PC-3 (cell line): Measurements from ENCODE around the gene KCNH1. TPM values are rescaled to one million over a fixed set of nuclear protein-coding genes. Genes with fewer than 3 reads are reported as not detected.

Source experiments
- ATAC-seq: fragments of 200-7000 bp; cut with Tn5 transposase; 2 replicates; pipeline ENCODE4 v1.9.1; 2020; ENCODE audit warnings: mild to moderate bottlenecking, moderate library complexity
- BruUV-seq: library from RNA; stranded (reverse); fragments of 400-500 nt; replicated peaks from 2 replicates; lab custom pipeline; 2021; lab: Mats Ljungman, UMichigan
- CTCF ChIA-PET: fragments of 300-600 bp; sonication (Branson Sonifier 250); formaldehyde crosslinking; loops from one replicate; lab custom pipeline; 2022; ENCODE audit warnings: antibody characterized with exemption; lab: Charles Lee
- POLR2A ChIA-PET: fragments of 300-600 bp; sonication (Branson Sonifier 250); formaldehyde crosslinking; loops from one replicate; lab custom pipeline; 2022; ENCODE audit warnings: antibody characterized with exemption; ENCODE audit not compliant: unreplicated experiment; lab: Charles Lee
- DNase-seq: peaks from one replicate; pipeline ENCODE4 v3.0.0-alpha.2; 2015
- H2AFZ ChIP-seq: fragments of 300-600 bp; sonication (generic); 2 replicates; pipeline ENCODE4 v1.6.0; 2016; ENCODE audit warnings: antibody characterized with exemption, low read length
- H3F3A ChIP-seq: fragments of 300-600 bp; sonication (generic); one replicate; pipeline ENCODE4 v1.6.0; 2017; ENCODE audit warnings: antibody characterized with exemption, low read length, control low read depth, mild to moderate bottlenecking; ENCODE audit not compliant: unreplicated experiment
- H3K27ac ChIP-seq: fragments of 300-600 bp; sonication (generic); 2 replicates; pipeline ENCODE4 v1.5.1; 2016; ENCODE audit warnings: mild to moderate bottlenecking, low read length
- H3K27me3 ChIP-seq: fragments of 300-600 bp; sonication (generic); 2 replicates; pipeline ENCODE4 v1.6.1; 2016; ENCODE audit warnings: low read length, mixed read lengths
- H3K36me3 ChIP-seq: fragments of 300-600 bp; sonication (generic); 2 replicates; pipeline ENCODE4 v1.6.1; 2016; ENCODE audit warnings: low read depth, mixed run types, low read length, mixed read lengths
- H3K4me1 ChIP-seq: fragments of 300-600 bp; sonication (generic); 2 replicates; pipeline ENCODE4 v1.5.1; 2016; ENCODE audit warnings: low read length; ENCODE audit not compliant: insufficient read depth
- H3K4me2 ChIP-seq: fragments of 300-600 bp; sonication (generic); 2 replicates; pipeline ENCODE4 v1.6.0; 2016; ENCODE audit warnings: low read length
- H3K4me3 ChIP-seq: fragments of 300-600 bp; sonication (generic); 2 replicates; pipeline ENCODE4 v1.5.1; 2016; ENCODE audit warnings: mild to moderate bottlenecking, low read length, mixed read lengths
- H3K79me2 ChIP-seq: fragments of 300-600 bp; sonication (generic); 2 replicates; pipeline ENCODE4 v1.6.1; 2017; ENCODE audit warnings: low read length, mixed read lengths
- H3K9ac ChIP-seq: fragments of 300-600 bp; sonication (generic); 2 replicates; pipeline ENCODE4 v1.6.0; 2016; ENCODE audit warnings: mild to moderate bottlenecking, low read length
- H3K9me2 ChIP-seq: fragments of 300-600 bp; sonication (generic); replicated peaks from 2 replicates; pipeline ENCODE4 v1.6.1; 2016; ENCODE audit warnings: mixed run types, low read length, mixed read lengths
- H3K9me3 ChIP-seq: fragments of 300-600 bp; sonication (generic); 2 replicates; pipeline ENCODE4 v1.6.1; 2016; ENCODE audit warnings: low read length, mixed read lengths
- H4K20me1 ChIP-seq: fragments of 300-600 bp; sonication (generic); 2 replicates; pipeline ENCODE4 v1.6.1; 2016; ENCODE audit warnings: low read length, mixed read lengths
- EZH2 ChIP-seq: fragments of 300-600 bp; sonication (generic); IDR thresholded peaks from one replicate; pipeline ENCODE4 v1.6.1; 2017; ENCODE audit warnings: antibody characterized with exemption, mild to moderate bottlenecking, low read length; ENCODE audit not compliant: unreplicated experiment
- EZH2phosphoT487 ChIP-seq: fragments of 300-600 bp; sonication (generic); IDR thresholded peaks from 2 replicates; pipeline ENCODE4 v1.6.1; 2018; ENCODE audit warnings: mild to moderate bottlenecking, antibody characterized with exemption, low read length, borderline replicate concordance
- intact Hi-C: fragments of 100-400 bp; cut with micrococcal nuclease; formaldehyde crosslinking; loops from 2 replicates; pipeline ENCODE4 v1.9.0; 2023
- total RNA-seq: library from RNA; depleted of rRNA; stranded (reverse); fragments of >200 nt; gene quantifications from 2 replicates; pipeline ENCODE4 v1.2.3, GENCODE V29; 2014
- TF ChIP-seq, protein P1 (sequence below): fragments of 300-600 bp; sonication (generic); conservative IDR thresholded peaks from 2 replicates; pipeline ENCODE4 v1.5.1; 2017; ENCODE audit warnings: antibody characterized with exemption, low read depth, mild to moderate bottlenecking, low read length

Gene KCNH1
- total RNA-seq, 1 experiment from 2014 or later: not detected

DNA sequence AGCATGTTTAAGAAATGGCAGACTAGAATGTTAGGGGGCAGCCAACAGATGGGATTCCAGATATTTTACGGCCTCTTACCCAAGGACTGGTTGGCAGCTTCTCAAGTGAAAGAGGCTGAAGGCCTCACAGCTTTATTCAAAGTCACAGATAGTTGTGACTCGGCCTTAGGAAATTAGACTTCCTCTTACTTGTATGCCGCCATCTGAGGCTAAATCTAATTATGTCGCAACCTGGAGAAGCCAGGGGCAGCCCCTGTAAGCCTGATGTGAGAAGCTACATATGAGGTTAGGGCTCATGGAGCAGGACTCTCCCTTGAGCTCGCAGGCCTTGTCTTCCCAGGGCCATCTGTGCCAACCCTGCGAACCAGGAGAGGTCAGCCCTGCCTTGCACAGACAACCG, 452.8 kb downstream of the KCNH1 start:
- ATAC-seq: no peak
- no peaks in the 10 kb centered on the region for H3F3A ChIP-seq
- no peaks in the 10 kb centered on the region for H3K9me3 ChIP-seq
- no peaks in the 10 kb centered on the region for H3K9me2 ChIP-seq
- H3K27ac ChIP-seq: no peak overlapping the region
- CTCF ChIA-PET: no interaction called here
- no peaks in the 10 kb centered on the region for H4K20me1 ChIP-seq
- H3K4me3 ChIP-seq: no peak overlapping the region
- H3K4me1 ChIP-seq: no peaks in the 10 kb centered on the region
- H3K9ac ChIP-seq: no peak overlapping the region
- H3K4me2 ChIP-seq: no peak overlapping the region
- TF ChIP-seq, protein P1, sequence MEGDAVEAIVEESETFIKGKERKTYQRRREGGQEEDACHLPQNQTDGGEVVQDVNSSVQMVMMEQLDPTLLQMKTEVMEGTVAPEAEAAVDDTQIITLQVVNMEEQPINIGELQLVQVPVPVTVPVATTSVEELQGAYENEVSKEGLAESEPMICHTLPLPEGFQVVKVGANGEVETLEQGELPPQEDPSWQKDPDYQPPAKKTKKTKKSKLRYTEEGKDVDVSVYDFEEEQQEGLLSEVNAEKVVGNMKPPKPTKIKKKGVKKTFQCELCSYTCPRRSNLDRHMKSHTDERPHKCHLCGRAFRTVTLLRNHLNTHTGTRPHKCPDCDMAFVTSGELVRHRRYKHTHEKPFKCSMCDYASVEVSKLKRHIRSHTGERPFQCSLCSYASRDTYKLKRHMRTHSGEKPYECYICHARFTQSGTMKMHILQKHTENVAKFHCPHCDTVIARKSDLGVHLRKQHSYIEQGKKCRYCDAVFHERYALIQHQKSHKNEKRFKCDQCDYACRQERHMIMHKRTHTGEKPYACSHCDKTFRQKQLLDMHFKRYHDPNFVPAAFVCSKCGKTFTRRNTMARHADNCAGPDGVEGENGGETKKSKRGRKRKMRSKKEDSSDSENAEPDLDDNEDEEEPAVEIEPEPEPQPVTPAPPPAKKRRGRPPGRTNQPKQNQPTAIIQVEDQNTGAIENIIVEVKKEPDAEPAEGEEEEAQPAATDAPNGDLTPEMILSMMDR: no peak
- TF ChIP-seq EZH2: no peak
- TF ChIP-seq EZH2phosphoT487: no peak
- POLR2A ChIA-PET: no interaction called here
- no peak overlapping the region for H2AFZ ChIP-seq
- no peaks in the 10 kb centered on the region for H3K36me3 ChIP-seq
- H3K27me3 ChIP-seq: peaks cover 12% of the 10 kb centered on the region; the same call in 1 of the 2 replicates
- DNase-seq: no peak
- intact Hi-C loops: no loop called here
- no peaks in the 10 kb centered on the region for H3K79me2 ChIP-seq
- BruUV-seq: no TSS peak

DNA sequence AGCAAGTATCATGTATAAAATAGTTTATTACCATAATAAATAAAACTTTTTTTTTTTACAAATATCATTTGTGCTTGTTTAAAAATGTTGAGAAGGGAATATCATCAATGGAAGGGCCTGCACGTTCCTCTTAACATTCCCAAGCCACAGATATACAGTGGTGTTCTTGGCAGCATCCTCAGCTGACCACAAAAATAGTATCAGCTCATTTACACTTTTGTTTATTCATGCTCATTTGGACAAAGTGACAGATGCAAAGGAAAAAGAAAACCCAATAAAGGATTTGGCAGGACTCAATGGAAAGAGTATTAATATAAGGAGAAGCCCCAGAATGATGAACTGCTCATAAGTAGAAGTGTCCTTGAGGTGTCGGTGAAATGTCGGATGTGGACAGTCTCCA, 455.6 kb downstream of the KCNH1 start:
- TF ChIP-seq, protein P1: no peak
- TF ChIP-seq EZH2phosphoT487 (no peak), EZH2 (no peak)
- no peaks in the 10 kb centered on the region for H3K9me3 ChIP-seq

DNA sequence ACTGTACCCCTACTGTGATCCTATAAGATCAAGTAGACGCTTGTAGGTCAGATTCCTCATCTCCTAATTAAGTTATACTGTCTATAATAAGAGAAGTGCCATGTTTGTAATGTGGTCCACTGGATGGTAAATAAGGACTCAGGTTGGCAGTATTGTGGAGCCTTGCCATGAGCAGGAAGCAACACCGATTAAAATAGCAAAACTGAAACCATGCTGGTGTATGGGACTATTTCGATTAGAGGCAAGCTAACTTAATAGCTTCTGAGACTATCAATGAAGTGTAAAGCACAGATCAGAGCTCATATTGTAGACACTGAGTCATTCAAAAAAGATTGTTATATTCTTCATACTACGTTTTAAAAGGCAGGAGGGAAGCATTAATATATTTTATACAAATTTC, 456.4 kb downstream of the KCNH1 start:
- no peaks in the 10 kb centered on the region for H3K9me2 ChIP-seq
- no peak overlapping the region for H3K4me2 ChIP-seq
- BruUV-seq: no TSS peak
- POLR2A ChIA-PET: no interaction called here
- H3K36me3 ChIP-seq: no peaks in the 10 kb centered on the region
- no peaks in the 10 kb centered on the region for H4K20me1 ChIP-seq
- TF ChIP-seq EZH2phosphoT487: no peak
- TF ChIP-seq EZH2: no peak
- TF ChIP-seq, protein P1: no peak
- no peaks in the 10 kb centered on the region for H3K4me1 ChIP-seq
- ATAC-seq (no peak), DNase-seq (no peak)
- no peaks in the 10 kb centered on the region for H3K9me3 ChIP-seq
- no peaks in the 10 kb centered on the region for H3F3A ChIP-seq
- H3K9ac ChIP-seq: no peak overlapping the region
- no peaks in the 10 kb centered on the region for H3K79me2 ChIP-seq
- H2AFZ ChIP-seq: no peak overlapping the region
- H3K4me3 ChIP-seq: no peak overlapping the region
- intact Hi-C loops: no loop called here
- H3K27me3 ChIP-seq: peaks cover 9% of the 10 kb centered on the region; the same call in 1 of the 2 replicates
- CTCF ChIA-PET: no interaction called here
- no peak overlapping the region for H3K27ac ChIP-seq

More for the DNA sequence above, 455.6 kb downstream of the KCNH1 start:
- Histone ChIP-seq H4K20me1 (no peaks in the 10 kb centered on the region), H3K79me2 (no peaks in the 10 kb centered on the region), H3K9me2 (no peaks in the 10 kb centered on the region), H3F3A (no peaks in the 10 kb centered on the region), H3K4me1 (no peaks in the 10 kb centered on the region), H3K9ac (no peak overlapping the region), H3K36me3 (no peaks in the 10 kb centered on the region), H3K27ac (no peak overlapping the region), H3K4me3 (no peak overlapping the region), H2AFZ (no peak overlapping the region), H3K27me3 (peaks cover 9% of the 10 kb centered on the region; the same call in 1 of the 2 replicates), H3K4me2 (no peak overlapping the region)
- DNase-seq (no peak), ATAC-seq (no peak)
- intact Hi-C loops: no loop called here
- CTCF ChIA-PET: no interaction called here
- BruUV-seq: no TSS peak
- POLR2A ChIA-PET: no interaction called here
